Measurements from ENCODE around the gene ZNF560.
"Not testable (repeated sequence)": the region's sequence is repeated elsewhere in the genome, so short reads cannot be mapped to it uniquely, and the experiment has no call there.

ZNF560 gene

GRCh38 chr19:9498183-9498902, at the start of gene ZNF560:
ZNF560 (minus strand) TSS chr19:9498616; CDS start chr19:9475313, 23,303 bp downstream.
- no peak for DNase-seq

DNA sequence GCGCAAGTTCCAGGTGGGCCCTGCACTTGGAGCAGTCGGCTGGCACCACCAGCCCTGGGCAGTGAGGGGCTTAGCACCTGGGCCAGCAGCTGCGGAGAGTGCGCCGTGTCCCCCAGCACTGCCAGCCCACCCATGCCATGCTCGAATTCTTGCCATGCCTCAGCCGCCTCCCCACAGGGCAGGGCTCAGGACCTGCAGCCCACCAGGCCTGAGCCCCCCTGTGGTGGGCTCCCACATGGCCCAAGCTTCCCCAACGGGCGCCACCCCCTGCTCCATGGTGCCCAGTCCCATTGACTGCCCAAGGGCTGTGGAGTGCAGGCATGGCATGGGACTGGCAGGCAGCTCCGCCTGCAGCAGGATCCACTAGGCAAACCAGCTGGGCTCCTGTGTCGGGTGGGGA, 49.5 kb upstream of the ZNF560 start:
- no peak for DNase-seq

- DNase-seq = not testable (repeated sequence)
These were observed 42.9 kb upstream of the ZNF560 start for GRCh38 chr19:9541281-9541680.

DNA sequence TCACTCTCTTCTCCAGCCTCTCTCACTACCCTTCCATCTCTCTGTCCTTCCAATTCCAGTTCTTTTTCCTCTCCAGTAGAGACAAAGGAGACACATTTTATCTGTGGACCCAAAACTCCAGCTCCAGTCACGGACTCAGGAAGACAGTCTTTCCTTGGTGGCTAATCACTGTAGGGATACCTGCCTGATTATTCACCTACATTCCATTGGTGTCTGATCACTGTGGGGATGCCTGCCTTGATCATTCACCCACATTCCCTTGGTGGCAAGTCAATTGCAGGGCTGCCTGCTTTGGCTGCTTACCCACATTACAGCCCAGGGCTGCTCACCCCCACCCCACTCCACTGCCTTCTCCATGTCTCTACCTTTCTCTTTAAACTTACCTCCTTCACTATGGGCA, 41.5 kb upstream of the ZNF560 start:
- DNase-seq = not testable (repeated sequence)

DNA sequence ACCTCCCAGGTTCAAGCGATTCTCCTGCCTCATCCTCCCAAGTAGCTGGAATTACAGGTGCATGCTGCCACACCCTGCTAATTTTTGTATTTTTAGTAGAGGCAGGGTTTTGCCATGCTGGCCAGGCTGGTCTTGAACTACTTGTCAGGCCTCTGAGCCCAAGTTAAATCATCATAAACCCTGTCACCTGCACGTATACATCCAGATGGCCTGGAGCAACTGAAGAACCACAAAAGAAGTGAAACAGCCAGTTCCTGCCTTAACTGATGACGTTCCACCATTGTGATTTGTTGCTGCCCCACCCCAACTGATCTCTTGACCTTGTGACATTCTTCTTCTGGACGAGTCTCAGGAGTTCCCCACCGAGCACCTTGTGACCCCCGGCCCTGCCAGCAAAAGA, 40.8 kb upstream of the ZNF560 start:
- DNase-seq = not testable (repeated sequence)

- peak; percentile 4 for DNase-seq
These were observed 40.0 kb upstream of the ZNF560 start, which contains the start of gene ZNF426 for GRCh38 chr19:9538183-9539058. ZNF426 (minus strand) TSS chr19:9538645; CDS start chr19:9536232, 2,413 bp downstream.

DNA sequence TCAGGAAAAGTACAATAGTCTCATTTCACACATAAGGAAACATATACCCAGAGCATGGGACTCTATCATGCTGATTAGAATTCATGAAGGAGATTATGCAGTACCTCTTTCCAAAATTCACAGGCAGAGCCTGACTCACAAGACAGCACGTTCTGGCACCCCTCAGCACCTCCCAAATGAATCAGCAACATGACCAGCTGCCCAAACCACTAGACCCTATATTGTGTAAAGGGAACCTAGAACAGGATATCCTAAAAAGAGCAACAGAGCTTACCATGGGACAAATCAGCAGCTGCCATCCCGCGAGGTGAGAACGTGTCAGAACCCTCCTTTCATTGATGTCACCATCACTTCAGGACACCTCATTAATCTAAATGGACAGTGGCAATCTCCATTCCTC, 37.5 kb upstream of the ZNF560 start:
- no peak for DNase-seq

DNA sequence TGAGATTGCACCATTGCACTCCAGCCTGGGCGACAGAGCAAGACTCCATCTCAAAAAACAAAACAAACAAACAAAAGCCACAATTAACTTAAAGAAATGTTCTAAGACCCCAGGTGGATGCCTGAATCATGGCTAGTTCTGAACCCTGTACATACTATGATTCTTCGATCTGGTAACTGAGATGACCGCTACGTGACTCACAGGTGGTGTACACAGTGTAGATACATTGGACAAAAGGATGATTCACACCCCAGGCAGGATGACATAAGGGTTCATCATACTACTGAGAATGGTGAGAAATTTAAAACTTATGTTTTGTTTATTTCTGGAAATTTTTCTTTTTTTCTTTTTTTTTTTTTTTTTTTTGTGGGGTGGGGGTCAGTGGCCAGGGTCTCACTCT, 33.5 kb upstream of the ZNF560 start:
- DNase-seq = no peak

DNA sequence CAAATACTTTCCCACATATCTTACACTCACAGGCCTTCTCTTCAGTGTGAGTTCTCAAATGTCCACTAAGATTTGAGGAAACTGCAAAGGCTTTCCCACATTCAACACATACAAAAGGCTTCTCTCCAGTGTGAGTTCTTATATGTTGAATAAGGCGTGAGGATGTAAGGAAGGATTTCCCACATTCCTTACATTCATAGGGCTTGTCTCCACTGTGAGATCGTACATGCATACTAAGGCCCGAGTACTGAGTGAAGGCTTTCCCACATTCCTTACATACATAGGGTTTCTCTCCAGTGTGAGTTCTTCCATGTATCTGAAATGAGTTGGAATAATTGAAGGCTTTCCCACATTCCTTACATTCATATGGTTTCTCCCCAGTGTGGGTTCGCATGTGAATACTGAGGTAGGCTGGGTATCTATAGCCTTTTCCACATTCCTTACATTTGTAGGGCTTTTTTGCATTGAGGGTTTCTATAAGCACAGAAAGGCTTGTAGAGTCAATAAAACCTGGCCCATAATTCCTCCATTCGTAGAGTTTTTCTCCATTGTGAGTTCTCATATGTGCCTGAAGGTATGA, 30.4 kb upstream of the ZNF560 start:
- DNase-seq = no peak

DNA sequence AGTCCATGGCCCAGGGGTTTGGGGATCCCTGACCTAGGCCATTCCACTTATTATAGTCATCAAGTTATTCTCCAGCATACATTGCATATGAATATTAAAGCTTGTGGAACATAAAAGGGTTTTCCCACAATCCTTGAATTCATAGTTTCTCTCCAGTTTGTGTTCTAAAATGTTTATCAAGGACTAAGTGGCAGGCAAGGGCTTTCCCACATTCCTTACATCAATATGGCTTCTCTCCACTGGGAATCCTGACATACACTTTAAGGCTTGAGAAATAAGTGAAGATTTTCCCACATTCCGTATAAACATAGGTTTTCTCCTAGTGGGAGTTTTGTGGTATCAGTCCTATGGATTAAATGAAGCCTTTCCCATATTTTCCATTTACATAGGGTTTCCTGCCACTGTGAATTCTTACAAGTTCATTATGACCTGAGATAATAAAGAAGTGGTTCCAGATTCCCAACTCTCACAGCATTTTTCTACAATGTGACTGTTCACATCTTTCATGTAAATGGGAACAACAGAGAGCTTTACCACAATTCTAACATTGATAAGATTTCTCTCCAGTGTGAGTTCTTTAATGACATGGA, 25.6 kb upstream of the ZNF560 start:
- no peak for DNase-seq

GRCh38 chr19:9507285-9507684, 8.9 kb upstream of the ZNF560 start:
- DNase-seq = no peak

GRCh38 chr19:9500796-9501195, 2.4 kb upstream of the ZNF560 start:
- DNase-seq = no peak

GRCh38 chr19:9494096-9494495, 4.3 kb downstream of the ZNF560 start:
- DNase-seq = no peak

GRCh38 chr19:9487016-9487415, 11.4 kb downstream of the ZNF560 start:
- DNase-seq = no peak

DNA sequence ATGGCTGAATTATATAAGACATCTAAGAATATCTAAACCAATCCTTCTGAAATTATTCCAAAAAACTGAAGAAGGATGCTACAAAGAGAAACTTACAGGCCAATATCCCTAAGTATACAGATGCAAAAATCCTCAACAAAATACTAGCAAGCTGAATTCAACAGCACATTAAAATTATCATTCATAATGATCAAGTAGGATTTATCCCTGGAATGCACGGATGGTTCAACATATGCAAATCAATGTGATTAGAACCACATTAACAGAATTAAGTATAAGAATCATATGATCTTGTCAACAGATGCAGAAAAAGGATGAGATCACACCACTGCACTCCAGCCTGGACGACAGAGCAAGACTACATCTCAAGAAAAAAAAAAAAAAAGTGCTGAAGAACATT, 13.3 kb downstream of the ZNF560 start:
- DNase-seq = no peak

- DNase-seq = no peak
These were observed 23.4 kb downstream of the ZNF560 start for GRCh38 chr19:9474975-9475374.

DNA sequence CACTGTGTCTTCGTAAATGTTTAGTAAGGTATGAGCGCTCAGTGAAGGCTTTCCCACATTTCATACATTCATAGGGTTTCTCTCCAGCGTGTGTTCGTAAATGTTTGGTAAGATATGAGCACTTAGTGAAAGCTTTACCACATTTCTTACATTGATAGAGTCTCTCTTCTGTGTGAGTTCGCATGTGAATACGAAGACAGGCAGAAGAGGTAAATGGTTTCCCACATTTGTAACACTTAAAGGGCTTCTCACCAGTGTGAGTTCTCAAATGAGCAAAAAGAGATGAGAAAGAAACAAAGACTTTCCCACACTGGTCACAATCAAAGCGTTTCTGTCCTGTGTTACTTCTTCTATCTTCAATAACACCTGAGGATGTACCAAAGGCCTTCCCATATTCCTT, 31.3 kb downstream of the ZNF560 start:
- no peak for DNase-seq

DNA sequence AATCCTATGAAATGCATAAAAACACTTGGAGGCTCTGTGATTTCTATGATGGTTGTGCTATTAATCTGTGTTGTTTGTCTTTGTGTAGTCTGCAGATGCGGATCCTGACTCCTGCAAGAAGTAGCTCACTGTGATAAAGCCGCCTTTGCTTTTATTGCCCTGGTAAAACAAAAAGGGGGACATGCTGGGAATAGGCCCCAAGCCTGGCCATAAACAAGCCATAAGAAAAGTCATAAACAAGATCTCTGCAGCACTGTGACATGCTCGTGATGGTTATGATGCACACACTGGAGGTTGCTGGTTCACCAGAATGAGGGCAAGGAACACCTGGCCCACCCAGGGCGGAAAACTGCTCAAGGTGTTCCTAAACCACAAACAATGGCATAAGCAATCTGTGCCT, 36.5 kb downstream of the ZNF560 start:
- no peak for DNase-seq

GRCh38 chr19:9456018-9456689, 42.3 kb downstream of the ZNF560 start:
- no peak for DNase-seq

DNA sequence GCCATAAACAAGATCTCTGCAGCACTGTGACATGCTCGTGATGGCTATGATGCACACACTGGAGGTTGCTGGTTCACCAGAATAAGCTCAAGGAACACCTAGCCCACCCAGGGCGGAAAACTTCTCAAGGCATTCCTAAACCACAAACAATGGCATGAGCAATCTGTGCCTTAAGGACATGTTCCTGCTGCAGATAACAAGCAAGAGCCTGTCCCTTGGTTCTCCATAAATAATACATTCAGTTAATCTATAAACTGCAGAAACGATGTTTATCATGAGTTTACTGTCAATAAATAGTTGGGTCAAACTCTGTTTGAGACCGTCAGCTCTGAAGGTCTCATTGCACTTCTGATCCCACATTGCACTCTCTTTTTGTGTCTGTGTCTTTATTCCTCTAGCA, 44.5 kb downstream of the ZNF560 start:
- DNase-seq = no peak

GRCh38 chr19:9445037-9445436, 53.4 kb downstream of the ZNF560 start:
- DNase-seq = no peak

DNA sequence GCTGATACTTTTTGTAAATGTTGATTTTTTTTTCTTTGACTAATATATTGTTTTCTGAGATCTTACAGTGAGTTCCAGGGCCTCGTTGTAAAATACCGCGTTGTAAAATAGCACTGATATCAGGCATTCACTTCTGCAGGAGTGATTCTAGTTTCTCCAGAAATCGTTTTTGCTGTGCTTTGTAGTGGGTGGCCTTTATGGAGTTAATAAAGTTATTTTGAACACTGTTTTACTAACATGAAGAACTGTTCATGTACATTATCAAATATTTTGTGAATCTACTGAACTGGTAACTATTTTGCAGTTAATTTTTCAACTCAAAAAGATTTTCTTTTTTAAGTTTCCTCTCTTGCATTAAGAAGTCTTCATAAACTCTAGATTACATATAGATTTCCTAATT, 62.1 kb downstream of the ZNF560 start:
- DNase-seq = no peak

Measured in NCI-H1417 treated with DMSO at 0.1 percent for 48 hours (cell line).